H9 (cell line): ENCODE data around the gene RNF103. TPM values are rescaled to one million over a fixed set of nuclear protein-coding genes. Genes with fewer than 3 reads are reported as not detected.

Source experiments
- DNase-seq: peaks from one replicate; pipeline ENCODE4 v3.0.0-alpha.2; 2017
- H2AFZ ChIP-seq: one replicate; pipeline ENCODE4 v1.6.1; 2013; ENCODE audit warnings: mild to moderate bottlenecking, low read length, control low read depth, moderate library complexity
- H2AK5ac ChIP-seq: 2 replicates; pipeline ENCODE4 v1.6.1; 2013; ENCODE audit warnings: low read length, control low read depth, mixed read lengths; ENCODE audit not compliant: insufficient read length
- H2BK120ac ChIP-seq: one replicate; pipeline ENCODE4 v1.6.1; 2013; ENCODE audit warnings: low read depth, mild to moderate bottlenecking, low read length, control low read depth, inconsistent platforms; ENCODE audit not compliant: poor library complexity, severe bottlenecking
- H2BK12ac ChIP-seq: 2 replicates; pipeline ENCODE4 v1.6.1; 2013; ENCODE audit warnings: low read length, control low read depth, mixed read lengths, low read depth; ENCODE audit not compliant: insufficient read length
- H2BK15ac ChIP-seq: 2 replicates; pipeline ENCODE4 v1.6.1; 2013; ENCODE audit warnings: low read depth, low read length, control low read depth
- H2BK20ac ChIP-seq: one replicate; pipeline ENCODE4 v1.6.1; 2013; ENCODE audit warnings: low read depth, mild to moderate bottlenecking, low read length, control low read depth, inconsistent platforms; ENCODE audit not compliant: poor library complexity, severe bottlenecking
- H2BK5ac ChIP-seq: 2 replicates; pipeline ENCODE4 v1.6.1; 2013; ENCODE audit warnings: low read length, control low read depth, mixed read lengths; ENCODE audit not compliant: insufficient read length
- H3K14ac ChIP-seq: 2 replicates; pipeline ENCODE4 v1.6.1; 2013; ENCODE audit warnings: low read length, control low read depth; ENCODE audit not compliant: insufficient read depth
- H3K18ac ChIP-seq: 2 replicates; pipeline ENCODE4 v1.6.1; 2013; ENCODE audit warnings: low read depth, mild to moderate bottlenecking, mixed read lengths, low read length, control low read depth; ENCODE audit not compliant: insufficient read length
- H3K23ac ChIP-seq: 2 replicates; pipeline ENCODE4 v1.6.1; 2013; ENCODE audit warnings: low read length, control low read depth, mixed read lengths, low read depth; ENCODE audit not compliant: insufficient read length
- H3K23me2 ChIP-seq: 2 replicates; pipeline ENCODE4 v1.6.1; 2013; ENCODE audit warnings: low read depth, mild to moderate bottlenecking, mixed read lengths, low read length, control low read depth; ENCODE audit not compliant: insufficient read length, poor library complexity, severe bottlenecking
- H3K27ac ChIP-seq: 2 replicates; pipeline ENCODE4 v1.5.1; 2013; ENCODE audit warnings: low read length, control low read depth, mixed read lengths, low read depth; ENCODE audit not compliant: insufficient read length
- H3K27me3 ChIP-seq: 2 replicates; pipeline ENCODE4 v1.6.1; 2013; ENCODE audit warnings: low read length, control low read depth, inconsistent platforms; ENCODE audit not compliant: insufficient read depth
- H3K4ac ChIP-seq: 2 replicates; pipeline ENCODE4 v1.6.1; 2013; ENCODE audit warnings: low read depth, mild to moderate bottlenecking, control low read depth, inconsistent platforms, low read length, moderate library complexity
- H3K4me1 ChIP-seq: 2 replicates; pipeline ENCODE4 v1.6.1; 2013; ENCODE audit warnings: low read length, control low read depth, inconsistent platforms; ENCODE audit not compliant: insufficient read depth
- H3K4me2 ChIP-seq: 2 replicates; pipeline ENCODE4 v1.6.1; 2013; ENCODE audit warnings: low read length, control low read depth, mixed read lengths; ENCODE audit not compliant: insufficient read length, insufficient read depth
- H3K56ac ChIP-seq: 2 replicates; pipeline ENCODE4 v1.6.1; 2013; ENCODE audit warnings: low read depth, mild to moderate bottlenecking, mixed read lengths, low read length, control low read depth; ENCODE audit not compliant: insufficient read length
- H3K79me1 ChIP-seq: 2 replicates; pipeline ENCODE4 v1.6.1; 2013; ENCODE audit warnings: low read depth, mild to moderate bottlenecking, moderate library complexity, low read length, control low read depth, inconsistent platforms; ENCODE audit not compliant: insufficient read depth, poor library complexity, severe bottlenecking
- H3K79me2 ChIP-seq: 2 replicates; pipeline ENCODE4 v1.6.1; 2013; ENCODE audit warnings: low read length, control low read depth, inconsistent platforms; ENCODE audit not compliant: insufficient read depth
- H3K9ac ChIP-seq: 2 replicates; pipeline ENCODE4 v1.6.1; 2013; ENCODE audit warnings: low read length, control low read depth, mixed read lengths; ENCODE audit not compliant: insufficient read length; ENCODE audit errors: extremely low read depth
- H3K9me3 ChIP-seq: one replicate; pipeline ENCODE4 v1.6.1; 2013; ENCODE audit warnings: low read depth, low read length, inconsistent platforms; ENCODE audit not compliant: control insufficient read depth
- H3T11ph ChIP-seq: one replicate; pipeline ENCODE4 v1.6.1; 2013; ENCODE audit warnings: mild to moderate bottlenecking, low read length, control low read depth, inconsistent platforms
- H4K20me1 ChIP-seq: one replicate; pipeline ENCODE4 v1.6.1; 2013; ENCODE audit not compliant: control insufficient read depth, insufficient read length, insufficient read depth
- H4K5ac ChIP-seq: 2 replicates; pipeline ENCODE4 v1.6.1; 2013; ENCODE audit warnings: low read depth, mild to moderate bottlenecking, mixed read lengths, low read length, control low read depth; ENCODE audit not compliant: insufficient read length
- H4K8ac ChIP-seq: replicated peaks from 2 replicates; pipeline ENCODE4 v1.6.1; 2013; ENCODE audit warnings: low read length, control low read depth, mixed read lengths, low read depth; ENCODE audit not compliant: insufficient read length
- H4K91ac ChIP-seq: 2 replicates; pipeline ENCODE4 v1.6.1; 2013; ENCODE audit warnings: low read depth, mild to moderate bottlenecking, moderate library complexity, mixed read lengths, low read length, control low read depth; ENCODE audit not compliant: insufficient read length
- H3K27ac Mint-ChIP-seq, 3 experiments: 2 replicates in 2 of 3; 3 replicates in 1 of 3; pipeline ENCODE4 v1.8.0; 2020 to 2021; ENCODE audit warnings: mixed read lengths in 3 of 3, mild to moderate bottlenecking in 1 of 3, moderate library complexity in 1 of 3
- H3K27me3 Mint-ChIP-seq: 2 replicates; pipeline ENCODE4 v1.8.0; 2021; ENCODE audit warnings: low read depth, mild to moderate bottlenecking, moderate library complexity, mixed read lengths
- H3K36me3 Mint-ChIP-seq, 3 experiments: 2 replicates in 2 of 3; 3 replicates in 1 of 3; pipeline ENCODE4 v1.8.0; 2020 to 2021; ENCODE audit warnings: low read depth in 3 of 3, mixed read lengths in 3 of 3; ENCODE audit not compliant: insufficient read depth in 1 of 3
- H3K4me1 Mint-ChIP-seq, 2 experiments: 2 replicates each; pipeline ENCODE4 v1.8.0; 2020; ENCODE audit warnings: mixed read lengths in 2 of 2
- H3K4me3 Mint-ChIP-seq, 2 experiments: 2 replicates in 1 of 2; 3 replicates in 1 of 2; pipeline ENCODE4 v1.8.0; 2020 to 2021; ENCODE audit warnings: mild to moderate bottlenecking in 2 of 2, mixed read lengths in 2 of 2, moderate library complexity in 1 of 2
- H3K9me3 Mint-ChIP-seq, 2 experiments: 2 replicates in 1 of 2; 3 replicates in 1 of 2; pipeline ENCODE4 v1.8.0; 2020; ENCODE audit warnings: mild to moderate bottlenecking in 2 of 2, mixed read lengths in 2 of 2, moderate library complexity in 1 of 2
- CTCF ChIP-seq: fragments of 200-600 bp; sonication (generic); conservative IDR thresholded peaks from 3 replicates; pipeline ENCODE4 v1.8.0; 2021; ENCODE audit warnings: antibody characterized with exemption, mild to moderate bottlenecking
- WGBS: extraction: QIAGEN DNeasy Blood & Tissue Kit; methylation state at CpG from one replicate; pipeline ENCODE4 v1.1.7; 2013; ENCODE audit warnings: missing lambda C conversion rate, low lambda C conversion rate, mixed read lengths; ENCODE audit not compliant: insufficient read length; ENCODE audit errors: extremely low coverage; 5-methylcytosine and 5-hydroxymethylcytosine counted together
- total RNA-seq: library from RNA; stranded (reverse); gene quantifications from 2 replicates; pipeline ENCODE4 v1.2.1, GENCODE V29; 2021

Gene RNF103
- total RNA-seq, 1 experiment from 2014 or later: 7.1 TPM

- H4K20me1 ChIP-seq: no peaks in the 10 kb centered on the region
- no peak overlapping the region for H3K4me2 ChIP-seq
- no peak overlapping the region for H2BK120ac ChIP-seq
- H3K79me1 ChIP-seq: no peaks in the 10 kb centered on the region
- Mint-ChIP-seq H3K4me1 (no peaks in the 10 kb centered on the region), H3K27ac (no peak overlapping the region), H3K4me3 (no peak overlapping the region), H3K27me3 (no peaks in the 10 kb centered on the region), H3K9me3 (peaks cover 15 to 22% of the 10 kb centered on the region in 2 experiments), H3K36me3 (peaks cover 0 to 5% (median 0%) of the 10 kb centered on the region in 3 experiments; a peak in 4 of 7 replicates)
- no peak overlapping the region for H3K56ac ChIP-seq
- H2AK5ac ChIP-seq: no peak overlapping the region
- TF ChIP-seq CTCF: no peak
- H3K14ac ChIP-seq: no peak overlapping the region
- H2AFZ ChIP-seq: no peak overlapping the region
- no peaks in the 10 kb centered on the region for H3K9me3 ChIP-seq
- no peak overlapping the region for H4K91ac ChIP-seq
- no peak overlapping the region for H4K8ac ChIP-seq
- no peak for DNase-seq
- no peak overlapping the region for H2BK15ac ChIP-seq
- no peak overlapping the region for H3K9ac ChIP-seq
- H3K4me1 ChIP-seq: no peaks in the 10 kb centered on the region
- no peak overlapping the region for H3T11ph ChIP-seq
- H3K18ac ChIP-seq: no peak overlapping the region
- no peak overlapping the region for H4K5ac ChIP-seq
- H2BK20ac ChIP-seq: no peak overlapping the region
- no peak overlapping the region for H3K27ac ChIP-seq
- no peak overlapping the region for H2BK5ac ChIP-seq
- no peaks in the 10 kb centered on the region for H3K23me2 ChIP-seq
- H3K79me2 ChIP-seq: no peaks in the 10 kb centered on the region
- H2BK12ac ChIP-seq: no peak overlapping the region
- no CpG with 5 or more reads among the region's 4 CpGs for WGBS
- no peaks in the 10 kb centered on the region for H3K27me3 ChIP-seq
- no peak overlapping the region for H3K23ac ChIP-seq
- H3K4ac ChIP-seq: no peak overlapping the region
Measured at GRCh38 chr2:86645752-86646151, 22.1 kb upstream of the RNF103 start.
